AG04449 (cell line): ENCODE results near the gene ADGRL2.

ENCODE experiments used
- CTCF ChIA-PET: fragments of 350-600 bp; formaldehyde crosslinking; extraction: SDS; loops from one replicate; lab custom pipeline; 2021; ENCODE audit warnings: antibody characterized with exemption; lab: Yijun Ruan, JAX
- POLR2A ChIA-PET: fragments of 400-600, 350-600 bp; formaldehyde crosslinking; extraction: SDS; loops from one replicate; lab custom pipeline; 2020; ENCODE audit warnings: antibody characterized with exemption, inconsistent platforms; lab: Yijun Ruan, JAX
- DNase-seq: peaks from one replicate; pipeline ENCODE4 v3.0.0-alpha.2; 2010; ENCODE audit warnings: low read depth, low spot score
- H3K4me3 ChIP-seq: 2 replicates; pipeline ENCODE4 v1.5.1; 2011; ENCODE audit warnings: low read depth, mild to moderate bottlenecking, control low read depth, low read length
- TF ChIP-seq, protein P1 (sequence below): IDR thresholded peaks from one replicate; pipeline ENCODE4 v1.5.1; 2011; ENCODE audit warnings: mild to moderate bottlenecking, moderate library complexity, low read length, control low read depth, inconsistent platforms; ENCODE audit not compliant: insufficient read depth; ENCODE audit errors: missing control alignments

Gene ADGRL2

DNA sequence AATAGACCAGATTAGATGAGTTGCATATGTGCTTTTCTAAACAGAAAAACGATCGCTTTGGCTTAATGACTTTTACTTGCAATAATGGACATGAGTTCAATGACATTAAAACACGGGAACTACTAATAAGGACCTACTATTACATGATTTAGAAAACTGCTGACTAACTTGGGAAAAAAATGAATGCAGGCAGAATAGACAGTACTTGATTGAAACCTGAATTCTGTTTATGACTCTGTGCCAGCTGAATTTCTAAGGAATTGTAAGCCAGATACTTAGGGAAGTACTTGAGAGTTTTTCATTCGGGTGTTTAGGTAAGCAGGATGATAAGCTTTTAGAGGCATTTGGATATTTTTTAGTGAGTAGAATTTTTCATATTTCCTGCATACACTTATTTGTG is 12.0 kb downstream of the ADGRL2 start:
- no peak for DNase-seq
- POLR2A ChIA-PET = no interaction called here
- TF ChIP-seq, protein P1, sequence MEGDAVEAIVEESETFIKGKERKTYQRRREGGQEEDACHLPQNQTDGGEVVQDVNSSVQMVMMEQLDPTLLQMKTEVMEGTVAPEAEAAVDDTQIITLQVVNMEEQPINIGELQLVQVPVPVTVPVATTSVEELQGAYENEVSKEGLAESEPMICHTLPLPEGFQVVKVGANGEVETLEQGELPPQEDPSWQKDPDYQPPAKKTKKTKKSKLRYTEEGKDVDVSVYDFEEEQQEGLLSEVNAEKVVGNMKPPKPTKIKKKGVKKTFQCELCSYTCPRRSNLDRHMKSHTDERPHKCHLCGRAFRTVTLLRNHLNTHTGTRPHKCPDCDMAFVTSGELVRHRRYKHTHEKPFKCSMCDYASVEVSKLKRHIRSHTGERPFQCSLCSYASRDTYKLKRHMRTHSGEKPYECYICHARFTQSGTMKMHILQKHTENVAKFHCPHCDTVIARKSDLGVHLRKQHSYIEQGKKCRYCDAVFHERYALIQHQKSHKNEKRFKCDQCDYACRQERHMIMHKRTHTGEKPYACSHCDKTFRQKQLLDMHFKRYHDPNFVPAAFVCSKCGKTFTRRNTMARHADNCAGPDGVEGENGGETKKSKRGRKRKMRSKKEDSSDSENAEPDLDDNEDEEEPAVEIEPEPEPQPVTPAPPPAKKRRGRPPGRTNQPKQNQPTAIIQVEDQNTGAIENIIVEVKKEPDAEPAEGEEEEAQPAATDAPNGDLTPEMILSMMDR = no peak
- no peak overlapping the region for H3K4me3 ChIP-seq
- CTCF ChIA-PET = no interaction called here

DNA sequence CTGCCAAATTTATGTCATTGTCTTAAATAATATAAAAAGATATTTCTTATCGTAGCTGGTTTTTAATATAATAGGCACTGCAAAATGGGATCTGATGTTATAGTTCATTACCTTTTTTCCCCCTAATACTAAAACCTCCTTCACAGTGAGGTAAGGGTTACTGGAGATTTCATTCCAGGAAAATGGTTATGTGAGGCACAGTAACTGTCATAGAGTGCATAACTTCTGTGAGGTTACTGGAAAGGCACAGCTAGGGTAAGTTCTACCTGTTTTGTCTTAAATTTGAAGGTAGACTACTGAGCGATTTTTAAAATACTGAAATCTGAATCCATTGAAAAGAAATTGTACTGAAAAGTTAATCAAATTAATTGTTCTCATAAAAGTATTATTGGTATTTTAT is 13.0 kb downstream of the ADGRL2 start:
- TF ChIP-seq, protein P1 = no peak
- H3K4me3 ChIP-seq = no peak overlapping the region
- ChIA-PET CTCF (interaction anchor here (2.7 kb wide), 1 partner anchor 11 kb away, joined by 9 read pairs; no protein-coding TSS in a partner anchor), POLR2A (no interaction called here)
- no peak for DNase-seq

DNA sequence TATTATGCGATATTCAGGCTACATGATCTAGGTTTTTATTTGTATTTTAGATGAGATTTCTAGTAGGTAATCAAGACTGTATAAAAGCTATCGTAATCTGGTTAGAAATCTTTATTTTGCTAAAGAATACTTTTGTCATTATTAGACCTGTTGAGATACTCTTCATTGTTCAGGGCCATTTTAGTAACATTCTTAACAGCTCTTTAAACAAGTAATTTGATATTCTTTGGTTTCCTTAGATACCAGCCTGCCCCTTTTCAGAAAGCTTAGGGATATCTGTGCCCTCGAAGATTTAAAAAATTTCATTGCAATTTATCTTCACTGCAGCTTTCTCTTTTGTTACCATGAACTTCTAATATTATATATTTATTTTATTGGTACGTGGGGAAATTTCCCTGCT is 18.9 kb downstream of the ADGRL2 start:
- no peak for DNase-seq
- H3K4me3 ChIP-seq = no peak overlapping the region
- TF ChIP-seq, protein P1 = no peak
- POLR2A ChIA-PET = no interaction called here
- CTCF ChIA-PET = no interaction called here

DNA sequence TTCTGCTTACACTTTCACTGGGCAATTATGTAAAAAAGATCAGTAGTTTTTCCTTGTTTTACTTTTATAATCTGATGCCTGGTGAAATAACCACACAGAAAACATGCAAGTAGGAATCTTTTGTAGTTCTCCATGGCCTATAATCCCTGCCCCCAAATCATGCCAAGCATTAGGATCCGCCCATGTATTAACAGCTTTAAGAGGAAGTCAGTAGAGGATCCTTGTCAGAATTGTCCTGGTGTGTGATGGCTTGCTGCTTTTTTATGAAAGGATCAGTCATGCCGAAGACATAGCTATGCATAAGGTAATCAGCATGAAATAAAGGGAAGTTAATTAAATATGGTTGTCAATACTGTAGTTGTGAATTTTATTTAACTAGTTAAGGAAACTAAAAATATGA is 20.0 kb downstream of the ADGRL2 start:
- TF ChIP-seq, protein P1 = no peak
- CTCF ChIA-PET = no interaction called here
- no peak for DNase-seq
- POLR2A ChIA-PET = no interaction called here
- no peak overlapping the region for H3K4me3 ChIP-seq

DNA sequence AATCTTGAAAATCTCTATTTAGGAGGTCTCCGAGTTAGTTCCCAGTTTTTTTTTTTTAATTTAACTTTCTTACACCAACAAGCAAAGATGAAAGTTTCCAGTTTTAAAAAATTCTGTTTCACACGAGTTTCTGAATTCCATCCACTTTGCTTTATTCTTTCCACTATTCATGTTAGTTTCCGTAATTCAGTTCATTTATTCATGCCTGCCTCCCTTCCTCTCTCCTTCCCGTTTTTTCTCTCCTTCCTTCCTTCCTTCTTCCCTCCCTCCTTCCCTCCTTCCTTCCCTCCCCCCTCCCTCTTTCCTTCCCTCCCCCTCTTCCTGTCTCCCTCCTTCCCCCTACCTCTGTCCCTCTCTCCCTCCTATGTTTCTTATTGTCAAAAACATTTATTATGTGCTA is 22.3 kb downstream of the ADGRL2 start:
- POLR2A ChIA-PET = no interaction called here
- CTCF ChIA-PET = no interaction called here
- DNase-seq = no peak
- TF ChIP-seq, protein P1 = no peak
- H3K4me3 ChIP-seq = no peak overlapping the region

DNA sequence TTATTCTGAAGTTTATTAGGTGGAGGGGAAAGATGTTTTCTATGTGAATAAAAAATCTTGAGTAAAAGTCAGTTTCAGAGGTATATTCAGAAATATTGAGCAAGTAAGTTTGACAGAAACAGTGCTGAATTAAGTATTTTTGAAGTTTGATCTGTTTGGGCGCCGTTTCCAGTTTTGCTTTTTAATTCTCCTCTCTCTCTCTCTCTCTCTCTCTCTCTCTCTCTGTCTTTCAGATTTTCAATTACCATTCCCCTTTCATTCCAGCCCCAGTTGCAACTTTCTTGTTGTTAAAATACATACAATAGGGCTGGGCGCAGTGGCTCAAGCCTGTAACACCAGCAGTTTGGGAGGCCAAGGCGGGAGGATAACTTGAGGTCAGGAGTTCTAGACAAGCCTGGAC is 24.0 kb downstream of the ADGRL2 start:
- TF ChIP-seq, protein P1 = no peak
- no peak overlapping the region for H3K4me3 ChIP-seq
- no peak for DNase-seq
- ChIA-PET CTCF (no interaction called here), POLR2A (no interaction called here)
